ENCODE measurements around the gene PDK1.

The PDK1 gene

GRCh38 chr2:172613615-172614231, 57.8 kb downstream of the PDK1 start:
- no peak for DNase-seq (ENCODE audit: extremely low read depth, insufficient read length)
- H3K27me3 ChIP-seq (replicated peaks; ENCODE audit: control insufficient read depth, insufficient read depth, low read length): no peaks in the 10 kb centered on the region
- H3K4me3 ChIP-seq (replicated peaks; ENCODE audit: low read depth, low read length): no peak overlapping the region
- no peak for TF ChIP-seq CTCF (IDR thresholded peaks at IDR 0.05; ENCODE audit: insufficient read depth, low read length, poor library complexity, severe bottlenecking)
- peaks cover 2% of the 10 kb centered on the region; the same call in 1 of the 2 replicates for H3K36me3 ChIP-seq (ENCODE audit: control insufficient read depth, insufficient read depth, low read length)

GRCh38 chr2:172614932-172615331, 59.0 kb downstream of the PDK1 start:
- TF ChIP-seq CTCF (IDR thresholded peaks at IDR 0.05; ENCODE audit: insufficient read depth, low read length, poor library complexity, severe bottlenecking): no peak
- no peak for DNase-seq (ENCODE audit: extremely low read depth, insufficient read length)
- Histone ChIP-seq H3K4me3 (replicated peaks; ENCODE audit: low read depth, low read length) (no peak overlapping the region), H3K27me3 (replicated peaks; ENCODE audit: control insufficient read depth, insufficient read depth, low read length) (no peaks in the 10 kb centered on the region), H3K36me3 (ENCODE audit: control insufficient read depth, insufficient read depth, low read length) (peaks cover 2% of the 10 kb centered on the region; the same call in 1 of the 2 replicates)

GRCh38 chr2:172615727-172616261, 59.9 kb downstream of the PDK1 start:
- Histone ChIP-seq H3K27me3 (replicated peaks; ENCODE audit: control insufficient read depth, insufficient read depth, low read length) (no peaks in the 10 kb centered on the region), H3K36me3 (ENCODE audit: control insufficient read depth, insufficient read depth, low read length) (peaks cover 2% of the 10 kb centered on the region; the same call in 1 of the 2 replicates), H3K4me3 (replicated peaks; ENCODE audit: low read depth, low read length) (no peak overlapping the region)
- no peak for DNase-seq (ENCODE audit: extremely low read depth, insufficient read length)
- no peak for TF ChIP-seq CTCF (IDR thresholded peaks at IDR 0.05; ENCODE audit: insufficient read depth, low read length, poor library complexity, severe bottlenecking)

GRCh38 chr2:172617115-172617514, 61.2 kb downstream of the PDK1 start:
- no peak for DNase-seq (ENCODE audit: extremely low read depth, insufficient read length)
- Histone ChIP-seq H3K4me3 (replicated peaks; ENCODE audit: low read depth, low read length) (no peak overlapping the region), H3K36me3 (ENCODE audit: control insufficient read depth, insufficient read depth, low read length) (peaks cover 2% of the 10 kb centered on the region; the same call in 1 of the 2 replicates), H3K27me3 (replicated peaks; ENCODE audit: control insufficient read depth, insufficient read depth, low read length) (no peaks in the 10 kb centered on the region)
- TF ChIP-seq CTCF (IDR thresholded peaks at IDR 0.05; ENCODE audit: insufficient read depth, low read length, poor library complexity, severe bottlenecking): no peak

- Histone ChIP-seq H3K27me3 (replicated peaks; ENCODE audit: control insufficient read depth, insufficient read depth, low read length) (no peaks in the 10 kb centered on the region), H3K4me3 (replicated peaks; ENCODE audit: low read depth, low read length) (no peak overlapping the region), H3K36me3 (ENCODE audit: control insufficient read depth, insufficient read depth, low read length) (no peaks in the 10 kb centered on the region)
- TF ChIP-seq CTCF (IDR thresholded peaks at IDR 0.05; ENCODE audit: insufficient read depth, low read length, poor library complexity, severe bottlenecking): no peak
- no peak for DNase-seq (ENCODE audit: extremely low read depth, insufficient read length)
Observed at GRCh38 chr2:172623249-172623965, 67.5 kb downstream of the PDK1 start.

All from GM06990 (cell line).